ENCODE results near the gene MAST4.

MAST4 gene

GRCh38 chr5:66909364-66909763, 313.2 kb downstream of the MAST4 start:
- DNase-seq (ENCODE audit: low spot score), result no peak

- no peak for DNase-seq (ENCODE audit: low spot score)
Observed at GRCh38 chr5:66912787-66913186, 316.6 kb downstream of the MAST4 start.

DNA sequence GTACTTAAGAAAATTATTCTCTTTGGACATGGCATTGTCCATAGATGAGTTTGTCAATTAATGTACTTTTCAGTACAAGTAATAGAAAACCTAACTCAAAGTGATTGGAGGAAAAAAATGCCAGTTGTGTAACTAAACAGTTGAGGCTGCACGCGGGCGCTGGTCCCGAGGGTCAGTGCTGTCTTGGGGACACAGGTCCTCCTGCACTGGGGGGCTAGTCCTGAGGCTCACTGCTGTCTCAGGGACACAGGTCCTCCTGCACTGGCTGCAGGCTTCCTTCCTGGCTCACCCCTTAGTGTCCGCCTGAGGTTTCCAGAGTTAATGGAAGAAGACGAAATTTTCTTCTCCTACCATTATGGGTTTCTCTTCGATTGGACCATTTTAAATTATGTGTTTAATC, 319.3 kb downstream of the MAST4 start:
- no peak for DNase-seq (ENCODE audit: low spot score)

DNA sequence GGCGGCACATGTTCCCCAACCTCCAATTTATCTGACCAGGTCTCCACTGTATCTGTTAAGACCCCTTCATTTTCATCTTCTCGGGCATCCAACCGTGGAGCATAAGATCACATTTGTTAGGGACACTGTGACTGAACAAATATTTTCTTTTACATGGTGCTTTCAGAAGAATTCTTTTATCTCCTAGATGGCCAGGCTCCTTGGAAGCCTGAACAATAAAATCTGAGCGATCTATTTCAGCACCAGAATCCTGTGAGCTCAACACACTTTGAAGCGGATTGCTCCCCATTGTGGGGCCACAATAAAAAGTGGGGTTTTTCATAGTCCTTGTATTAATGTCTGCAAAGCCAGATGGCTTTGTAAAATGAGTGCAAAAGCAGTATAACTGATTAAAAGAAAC, 326.7 kb downstream of the MAST4 start:
- DNase-seq (ENCODE audit: low spot score), result no peak

GRCh38 chr5:66923457-66923856, 327.3 kb downstream of the MAST4 start:
- DNase-seq (ENCODE audit: low spot score), result no peak

GRCh38 chr5:66923922-66924321, 327.7 kb downstream of the MAST4 start:
- DNase-seq (ENCODE audit: low spot score), result no peak

- no peak for DNase-seq (ENCODE audit: low spot score)
Observed at GRCh38 chr5:66927140-66927539, 330.9 kb downstream of the MAST4 start.

- no peak for DNase-seq (ENCODE audit: low spot score)
Observed at GRCh38 chr5:66929281-66929680, 333.1 kb downstream of the MAST4 start.

GRCh38 chr5:66929995-66930394, 333.8 kb downstream of the MAST4 start:
- peak; percentile 7 for DNase-seq (ENCODE audit: low spot score)

GRCh38 chr5:66931651-66932050, 335.5 kb downstream of the MAST4 start:
- no peak for DNase-seq (ENCODE audit: low spot score)

DNA sequence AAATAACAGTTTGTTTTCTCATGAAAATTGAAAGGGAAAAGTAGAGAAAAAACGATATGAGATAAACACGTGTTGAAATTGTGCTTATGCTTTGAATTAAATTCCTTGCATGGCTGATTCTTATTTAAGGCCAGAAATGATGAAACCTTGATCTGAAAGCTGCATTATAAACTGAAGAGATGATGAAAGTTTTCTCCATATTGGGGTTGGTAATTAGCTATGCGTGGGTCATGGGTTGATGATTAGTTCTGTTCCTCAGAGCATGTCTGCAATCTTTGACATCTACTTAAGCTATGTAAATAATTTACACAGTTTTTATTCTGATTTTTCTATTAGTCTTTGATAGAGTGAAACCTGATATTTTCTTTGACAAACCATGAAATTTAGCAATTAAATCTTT, 336.3 kb downstream of the MAST4 start:
- DNase-seq (ENCODE audit: low spot score), result no peak

- no peak for DNase-seq (ENCODE audit: low spot score)
Observed at GRCh38 chr5:66933066-66933465, 336.9 kb downstream of the MAST4 start.

GRCh38 chr5:66939094-66939493, 342.9 kb downstream of the MAST4 start:
- no peak for DNase-seq (ENCODE audit: low spot score)

DNA sequence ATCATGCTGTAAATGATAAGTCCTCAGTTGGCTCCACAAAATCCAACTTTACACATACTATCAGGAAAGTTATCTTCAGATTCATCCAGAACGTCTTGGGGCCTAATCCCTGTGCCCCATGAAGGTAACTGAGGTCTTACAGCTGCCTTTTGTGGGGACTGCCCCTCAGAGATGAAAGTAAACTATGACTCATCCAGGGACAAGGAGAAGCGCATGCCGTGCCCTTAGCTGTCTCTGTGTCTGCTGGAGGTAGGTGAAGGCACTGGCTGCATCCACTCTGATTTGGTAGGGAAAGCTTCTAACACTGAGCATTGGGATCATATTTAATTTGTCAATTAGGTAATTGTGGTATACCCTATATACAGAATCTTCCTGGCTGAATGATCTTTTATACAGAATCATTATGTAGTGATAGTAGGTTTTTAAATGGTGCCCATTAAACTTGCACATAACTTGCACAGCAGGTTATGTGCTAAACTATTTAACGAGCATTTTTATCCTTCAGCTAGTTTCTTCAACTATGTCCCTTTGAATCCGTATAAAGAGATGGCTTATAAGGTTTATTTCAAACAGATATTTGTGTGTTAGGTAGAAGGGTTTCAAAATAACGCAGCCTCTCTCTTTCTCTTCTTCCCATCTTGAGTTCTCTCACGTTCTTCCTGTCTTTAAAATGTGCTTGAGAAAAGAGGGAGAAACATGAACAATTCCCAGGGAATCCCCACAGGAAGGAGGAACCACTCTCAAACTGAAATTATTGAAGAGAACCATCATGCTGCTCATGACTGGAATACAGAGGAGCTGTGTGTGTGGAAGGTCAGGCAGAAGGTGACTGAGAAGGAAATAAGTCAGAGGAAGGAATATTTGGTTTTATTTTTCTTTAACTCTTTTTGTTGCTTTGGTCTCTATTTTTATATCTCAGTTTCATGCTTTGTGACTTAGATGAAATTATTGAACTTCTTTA, 349.5 kb downstream of the MAST4 start:
- DNase-seq (ENCODE audit: low spot score), result no peak

GRCh38 chr5:66947458-66947857, 351.3 kb downstream of the MAST4 start:
- DNase-seq (ENCODE audit: low spot score), result no peak

GRCh38 chr5:66949066-66949465, 352.9 kb downstream of the MAST4 start:
- no peak for DNase-seq (ENCODE audit: low spot score)

DNA sequence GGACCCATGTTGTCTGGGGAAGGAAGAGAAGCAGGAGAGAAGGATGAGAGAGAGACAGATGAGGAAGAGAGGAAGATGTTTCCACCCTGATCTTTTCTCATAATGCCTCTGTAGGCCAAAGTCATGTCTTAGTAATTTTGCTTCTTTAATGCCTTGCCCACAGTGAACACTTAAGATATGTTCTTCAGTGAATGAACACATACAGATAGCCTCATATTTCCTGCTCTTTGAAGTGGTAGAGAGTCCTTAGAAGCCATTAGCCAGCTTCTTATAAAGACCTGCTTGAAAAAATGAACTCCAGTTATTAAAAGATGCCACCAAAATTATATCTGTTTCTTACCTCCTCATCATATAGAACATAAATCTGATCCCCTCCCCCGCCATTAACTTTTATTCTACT, 356.0 kb downstream of the MAST4 start:
- no peak for DNase-seq (ENCODE audit: low spot score)

GRCh38 chr5:66956439-66956838, 360.2 kb downstream of the MAST4 start:
- DNase-seq (ENCODE audit: low spot score), result no peak

DNA sequence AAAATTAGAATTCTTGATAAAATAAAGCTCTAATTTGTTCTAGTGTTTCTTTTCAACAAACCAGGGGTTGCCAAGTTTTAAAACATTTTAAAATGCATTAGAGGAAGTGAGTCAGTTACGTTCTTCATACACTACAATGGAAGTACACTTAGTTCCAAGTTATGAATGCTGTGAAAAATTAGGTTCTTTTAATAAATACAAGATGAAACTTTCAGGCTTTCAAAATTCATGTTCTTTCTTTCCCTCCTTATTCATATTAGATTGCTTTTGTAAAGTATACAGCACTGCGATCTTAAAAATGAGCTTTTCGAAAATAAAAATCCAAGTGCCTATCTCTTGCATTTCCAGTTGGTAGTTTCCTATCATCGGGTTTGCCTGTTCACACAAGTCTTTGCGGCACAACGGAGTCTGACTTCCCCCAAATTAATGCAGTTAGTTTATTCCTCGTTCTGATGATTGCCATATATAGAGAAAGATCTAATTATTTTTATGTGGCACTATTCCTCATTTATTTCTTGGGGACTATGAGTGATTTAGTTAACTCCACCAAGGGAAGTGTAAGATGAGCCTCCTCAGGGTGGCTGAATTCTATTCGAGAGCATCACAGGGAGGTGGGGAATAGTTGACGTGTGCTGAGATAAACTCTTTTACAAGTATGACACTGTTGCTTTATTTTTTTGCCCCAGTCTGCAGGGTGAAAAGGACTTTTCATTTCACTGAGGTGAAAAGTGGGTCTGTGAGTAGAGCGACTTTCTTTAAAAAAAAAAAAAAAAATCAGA, 362.2 kb downstream of the MAST4 start:
- no peak for DNase-seq (ENCODE audit: low spot score)

DNA sequence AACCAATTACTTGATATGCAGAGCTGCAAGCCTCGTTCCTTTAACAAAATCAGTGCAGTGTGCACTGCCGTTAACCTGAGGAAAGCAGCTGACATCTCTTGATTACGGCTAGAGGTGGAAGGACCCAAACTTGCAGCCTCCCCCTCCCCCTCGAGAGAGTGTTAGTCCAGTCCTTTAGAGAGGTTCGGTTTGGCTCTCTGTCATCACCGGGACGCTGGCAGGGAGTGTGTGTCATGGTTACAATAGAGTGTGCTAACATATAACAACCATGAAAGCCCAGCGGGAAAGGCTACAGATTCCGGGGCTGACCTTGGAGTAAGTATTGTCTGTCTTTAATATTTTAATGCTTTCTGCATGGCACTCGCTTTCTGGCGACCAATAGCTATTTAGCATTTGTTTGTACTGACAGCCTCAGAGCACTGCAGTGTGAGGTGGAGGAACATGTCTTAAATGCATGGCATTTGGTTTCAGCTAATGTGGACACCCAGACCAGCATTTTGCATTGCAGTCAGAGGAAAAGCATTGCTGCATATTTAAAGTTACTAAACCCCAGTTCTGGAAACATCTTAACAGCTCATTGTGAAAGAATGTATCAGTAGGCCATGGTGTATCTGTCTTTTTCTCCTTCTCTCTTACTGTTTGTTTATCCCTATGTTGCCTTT, 362.9 kb downstream of the MAST4 start:
- DNase-seq (ENCODE audit: low spot score), result no peak

GRCh38 chr5:66959653-66960052, 363.5 kb downstream of the MAST4 start:
- DNase-seq (ENCODE audit: low spot score), result no peak

DNA sequence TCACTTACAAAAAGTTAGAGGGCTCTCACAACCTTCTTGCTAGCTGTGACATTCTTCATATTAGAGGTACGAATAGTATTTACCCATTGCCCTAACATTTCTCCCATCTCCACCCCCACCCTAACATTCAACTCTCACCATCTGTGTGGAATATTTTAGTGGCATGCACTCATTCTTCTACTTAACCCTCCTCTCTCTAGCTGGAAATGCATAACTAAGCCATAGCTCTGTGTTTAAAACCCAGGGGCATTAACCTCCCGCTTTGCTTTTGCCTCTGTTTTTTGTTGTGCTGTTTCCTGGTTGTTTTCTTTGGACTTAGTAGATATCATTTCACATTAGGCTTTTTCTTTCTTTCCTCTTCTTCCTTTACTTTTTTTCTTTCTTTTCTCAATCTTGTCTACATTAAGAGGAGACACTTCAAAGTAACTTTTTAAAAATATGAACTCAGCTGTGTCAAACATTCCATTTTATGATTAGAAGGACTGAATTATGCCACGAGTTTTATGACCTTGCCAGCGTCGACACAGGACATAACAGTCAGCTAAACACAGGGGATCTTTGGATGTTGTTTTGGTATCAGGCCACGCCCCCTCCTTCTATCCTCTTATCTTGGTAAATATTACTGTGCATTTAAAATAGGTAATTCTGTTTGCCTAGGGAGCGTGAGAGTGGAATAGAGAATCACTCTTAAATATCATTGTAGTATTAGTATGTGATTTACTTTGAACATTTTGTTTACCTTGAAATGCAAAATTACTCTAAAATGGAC, 364.4 kb downstream of the MAST4 start:
- no peak for DNase-seq (ENCODE audit: low spot score)

Measured in NAMALWA (cell line).